Measurements from ENCODE around the gene DENND6B. TPM values are rescaled to one million over a fixed set of nuclear protein-coding genes. Genes with fewer than 3 reads are reported as not detected.

The DENND6B gene
- total RNA-seq, 1 donor from 2014 or later, result 1.0 TPM

DNA sequence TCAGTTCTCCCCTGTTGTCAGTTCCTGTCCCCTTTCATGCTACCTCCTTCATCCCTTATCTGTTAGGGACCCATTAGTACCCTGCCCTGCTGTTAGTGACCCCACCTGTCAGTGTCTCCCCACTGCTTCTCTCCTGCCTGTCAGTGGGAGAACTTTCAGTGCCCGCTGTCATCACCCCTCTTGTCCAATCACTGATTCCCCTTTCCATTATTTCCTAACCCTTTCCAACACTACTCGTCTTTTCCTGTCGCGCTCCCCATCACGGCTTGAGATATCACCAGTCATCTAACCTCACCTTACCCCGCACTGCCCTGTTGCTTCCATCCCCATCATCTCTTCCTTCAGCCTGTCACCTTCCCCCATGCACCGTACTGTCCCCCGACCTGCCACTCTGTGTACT is 20.3 kb upstream of the DENND6B start:
- Histone ChIP-seq H3K4me3 (no peak overlapping the region), H3K9me3 (ENCODE audit: low read depth) (no peaks in the 10 kb centered on the region), H3K4me1 (no peaks in the 10 kb centered on the region), H4K20me1 (ENCODE audit: low read depth) (peaks cover 34% of the 10 kb centered on the region), H3K4me2 (no peak overlapping the region), H2AFZ (replicated peaks) (no peak overlapping the region), H3K27me3 (no peaks in the 10 kb centered on the region), H3K9ac (no peak overlapping the region), H3K27ac (no peak overlapping the region), H3K36me3 (no peaks in the 10 kb centered on the region), H3F3A (ENCODE audit: low read depth) (peaks cover 8% of the 10 kb centered on the region), H3K79me2 (ENCODE audit: low read depth) (peaks cover 43% of the 10 kb centered on the region)
- H3K4me1 Mint-ChIP-seq, result peaks cover 7% of the 10 kb centered on the region
- no peak overlapping the region for H3K27ac Mint-ChIP-seq
- no peaks in the 10 kb centered on the region for H3K27me3 Mint-ChIP-seq (ENCODE audit: insufficient read depth, low read depth)
- H3K4me3 Mint-ChIP-seq, result no peak overlapping the region
- TF ChIP-seq, protein P1, sequence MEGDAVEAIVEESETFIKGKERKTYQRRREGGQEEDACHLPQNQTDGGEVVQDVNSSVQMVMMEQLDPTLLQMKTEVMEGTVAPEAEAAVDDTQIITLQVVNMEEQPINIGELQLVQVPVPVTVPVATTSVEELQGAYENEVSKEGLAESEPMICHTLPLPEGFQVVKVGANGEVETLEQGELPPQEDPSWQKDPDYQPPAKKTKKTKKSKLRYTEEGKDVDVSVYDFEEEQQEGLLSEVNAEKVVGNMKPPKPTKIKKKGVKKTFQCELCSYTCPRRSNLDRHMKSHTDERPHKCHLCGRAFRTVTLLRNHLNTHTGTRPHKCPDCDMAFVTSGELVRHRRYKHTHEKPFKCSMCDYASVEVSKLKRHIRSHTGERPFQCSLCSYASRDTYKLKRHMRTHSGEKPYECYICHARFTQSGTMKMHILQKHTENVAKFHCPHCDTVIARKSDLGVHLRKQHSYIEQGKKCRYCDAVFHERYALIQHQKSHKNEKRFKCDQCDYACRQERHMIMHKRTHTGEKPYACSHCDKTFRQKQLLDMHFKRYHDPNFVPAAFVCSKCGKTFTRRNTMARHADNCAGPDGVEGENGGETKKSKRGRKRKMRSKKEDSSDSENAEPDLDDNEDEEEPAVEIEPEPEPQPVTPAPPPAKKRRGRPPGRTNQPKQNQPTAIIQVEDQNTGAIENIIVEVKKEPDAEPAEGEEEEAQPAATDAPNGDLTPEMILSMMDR (IDR thresholded peaks at IDR 0.05), result no peak
- TF ChIP-seq EZH2 (IDR thresholded peaks at IDR 0.05), result no peak
- no peaks in the 10 kb centered on the region for H3K9me3 Mint-ChIP-seq
- peaks cover 2% of the 10 kb centered on the region for H3K36me3 Mint-ChIP-seq
- no peak for DNase-seq (ENCODE audit: low spot score)

DNA sequence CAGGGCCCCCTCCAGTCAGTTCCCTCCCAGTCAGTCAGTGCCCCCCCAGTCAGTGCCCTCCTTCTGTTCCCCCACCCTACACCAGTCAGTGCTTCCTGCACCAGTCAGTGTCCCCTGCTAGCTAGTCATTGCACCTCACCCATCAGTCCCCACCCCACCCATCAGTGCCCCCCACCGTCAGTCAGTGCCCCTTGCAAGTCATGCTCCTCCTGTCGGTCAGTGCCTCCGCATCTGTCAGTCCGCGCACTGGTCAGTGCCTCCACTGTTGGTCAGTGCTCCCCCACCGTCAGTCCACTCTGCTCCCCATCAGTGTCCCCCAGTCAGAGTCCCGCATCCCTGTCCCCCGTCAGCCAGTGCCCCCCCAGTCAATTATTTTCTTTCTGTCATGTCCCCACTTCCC is 19.7 kb upstream of the DENND6B start:
- Histone ChIP-seq H3K4me3 (no peak overlapping the region), H3K4me1 (no peaks in the 10 kb centered on the region), H3K79me2 (ENCODE audit: low read depth) (peaks cover 37% of the 10 kb centered on the region), H2AFZ (replicated peaks) (no peak overlapping the region), H3K27ac (no peak overlapping the region), H3K9ac (no peak overlapping the region), H3K9me3 (ENCODE audit: low read depth) (no peaks in the 10 kb centered on the region), H3K27me3 (peaks cover under 1% of the 10 kb centered on the region), H3K4me2 (no peak overlapping the region), H3F3A (ENCODE audit: low read depth) (peaks cover 13% of the 10 kb centered on the region), H3K36me3 (no peaks in the 10 kb centered on the region), H4K20me1 (ENCODE audit: low read depth) (peaks cover 31% of the 10 kb centered on the region)
- Mint-ChIP-seq H3K36me3 (peaks cover 2% of the 10 kb centered on the region), H3K9me3 (no peaks in the 10 kb centered on the region), H3K4me3 (peak overlapping the region; percentile 63), H3K27ac (no peak overlapping the region), H3K4me1 (peaks cover 7% of the 10 kb centered on the region), H3K27me3 (ENCODE audit: insufficient read depth, low read depth) (no peaks in the 10 kb centered on the region)
- TF ChIP-seq, protein P1 (IDR thresholded peaks at IDR 0.05), result peak; percentile 10
- no peak for TF ChIP-seq EZH2phosphoT487 (IDR thresholded peaks at IDR 0.05)
- DNase-seq (ENCODE audit: low spot score), result peak; percentile 37

DNA sequence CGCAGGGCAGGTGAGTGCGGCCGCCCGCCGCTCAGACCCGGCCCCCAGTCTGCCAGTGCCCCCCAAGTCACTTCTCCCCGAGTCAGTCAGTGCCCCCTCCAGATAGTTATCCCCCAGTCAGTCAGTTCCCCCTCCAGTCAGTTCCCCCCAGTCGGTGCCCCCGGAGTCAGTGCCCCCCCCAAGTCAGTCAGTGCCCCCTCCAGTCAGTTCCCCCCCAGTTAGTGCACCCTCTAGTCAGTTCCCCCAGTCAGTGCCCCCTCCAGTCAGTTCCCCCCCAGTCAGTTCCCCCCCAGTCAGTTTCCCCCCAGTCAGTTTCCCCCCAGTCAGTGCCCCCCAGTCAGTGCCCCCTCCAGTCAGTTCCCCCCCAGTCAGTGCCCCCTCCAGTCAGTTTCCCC is 16.7 kb upstream of the DENND6B start:
- peaks cover 25% of the 10 kb centered on the region for H4K20me1 ChIP-seq (ENCODE audit: low read depth)
- H3K4me2 ChIP-seq, result peak overlapping the region; percentile 83

More for the DNA sequence above, 16.7 kb upstream of the DENND6B start:
- DNase-seq (ENCODE audit: low spot score), result no peak
- H3K4me1 Mint-ChIP-seq, result peaks cover 7% of the 10 kb centered on the region
- Histone ChIP-seq H3K4me3 (peak overlapping the region; percentile 94), H3K79me2 (ENCODE audit: low read depth) (peaks cover 12% of the 10 kb centered on the region), H2AFZ (replicated peaks) (peak overlapping the region; percentile 72), H3K9me3 (ENCODE audit: low read depth) (no peaks in the 10 kb centered on the region), H3K27ac (peak overlapping the region; percentile 74), H3F3A (ENCODE audit: low read depth) (peaks cover 38% of the 10 kb centered on the region), H3K27me3 (peaks cover 5% of the 10 kb centered on the region), H3K9ac (peak overlapping the region; percentile 86), H3K36me3 (no peaks in the 10 kb centered on the region), H3K4me1 (no peaks in the 10 kb centered on the region)
- TF ChIP-seq EZH2 (IDR thresholded peaks at IDR 0.05), result no peak
- TF ChIP-seq EZH2phosphoT487 (IDR thresholded peaks at IDR 0.05), result no peak
- TF ChIP-seq, protein P1 (IDR thresholded peaks at IDR 0.05), result no peak
- H3K9me3 Mint-ChIP-seq, result no peaks in the 10 kb centered on the region
- H3K4me3 Mint-ChIP-seq, result peak overlapping the region; percentile 77
- no peak overlapping the region for H3K27ac Mint-ChIP-seq
- H3K36me3 Mint-ChIP-seq, result no peaks in the 10 kb centered on the region
- no peaks in the 10 kb centered on the region for H3K27me3 Mint-ChIP-seq (ENCODE audit: insufficient read depth, low read depth)

Measured in neural progenitor cell (in vitro differentiated cells).